ENCODE data around the gene NFASC.
A peak's percentile ranks its signal among the peaks of the same experiment; 100 is the strongest.

Gene NFASC

GRCh38 chr1:204828352-204828850 is 42.3 kb upstream of the NFASC start:
- Histone ChIP-seq H3K9ac (ENCODE audit: low read length) (no peak overlapping the region), H3K4me2 (ENCODE audit: low read length) (no peak overlapping the region), H3K36me3 (replicated peaks; ENCODE audit: low read depth, low read length) (no peaks in the 10 kb centered on the region), H3K9me3 (ENCODE audit: insufficient read depth, low read length) (no peaks in the 10 kb centered on the region), H2AFZ (ENCODE audit: low read depth, low read length) (no peak overlapping the region), H3K4me3 (ENCODE audit: low read length) (no peak overlapping the region), H3K4me1 (ENCODE audit: low read length) (peaks cover 24% of the 10 kb centered on the region), H3K27me3 (ENCODE audit: low read depth, low read length) (peaks cover 20% of the 10 kb centered on the region), H3K79me2 (ENCODE audit: low read length) (no peaks in the 10 kb centered on the region), H3K27ac (ENCODE audit: low read length) (no peak overlapping the region), H4K20me1 (ENCODE audit: insufficient read depth, low read length) (no peaks in the 10 kb centered on the region)
- TF ChIP-seq EZH2phosphoT487 (IDR thresholded peaks at IDR 0.05; ENCODE audit: low read depth), result no peak
- TF ChIP-seq, protein P1, sequence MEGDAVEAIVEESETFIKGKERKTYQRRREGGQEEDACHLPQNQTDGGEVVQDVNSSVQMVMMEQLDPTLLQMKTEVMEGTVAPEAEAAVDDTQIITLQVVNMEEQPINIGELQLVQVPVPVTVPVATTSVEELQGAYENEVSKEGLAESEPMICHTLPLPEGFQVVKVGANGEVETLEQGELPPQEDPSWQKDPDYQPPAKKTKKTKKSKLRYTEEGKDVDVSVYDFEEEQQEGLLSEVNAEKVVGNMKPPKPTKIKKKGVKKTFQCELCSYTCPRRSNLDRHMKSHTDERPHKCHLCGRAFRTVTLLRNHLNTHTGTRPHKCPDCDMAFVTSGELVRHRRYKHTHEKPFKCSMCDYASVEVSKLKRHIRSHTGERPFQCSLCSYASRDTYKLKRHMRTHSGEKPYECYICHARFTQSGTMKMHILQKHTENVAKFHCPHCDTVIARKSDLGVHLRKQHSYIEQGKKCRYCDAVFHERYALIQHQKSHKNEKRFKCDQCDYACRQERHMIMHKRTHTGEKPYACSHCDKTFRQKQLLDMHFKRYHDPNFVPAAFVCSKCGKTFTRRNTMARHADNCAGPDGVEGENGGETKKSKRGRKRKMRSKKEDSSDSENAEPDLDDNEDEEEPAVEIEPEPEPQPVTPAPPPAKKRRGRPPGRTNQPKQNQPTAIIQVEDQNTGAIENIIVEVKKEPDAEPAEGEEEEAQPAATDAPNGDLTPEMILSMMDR (IDR thresholded peaks at IDR 0.05; ENCODE audit: low read depth, low read length), result no peak

- Histone ChIP-seq H2AFZ (ENCODE audit: low read depth, low read length) (no peak overlapping the region), H3K27ac (ENCODE audit: low read length) (no peak overlapping the region), H3K9ac (ENCODE audit: low read length) (no peak overlapping the region), H3K27me3 (ENCODE audit: low read depth, low read length) (peaks cover 20% of the 10 kb centered on the region), H4K20me1 (ENCODE audit: insufficient read depth, low read length) (no peaks in the 10 kb centered on the region), H3K4me2 (ENCODE audit: low read length) (no peak overlapping the region), H3K4me1 (ENCODE audit: low read length) (peaks cover 24% of the 10 kb centered on the region), H3K36me3 (replicated peaks; ENCODE audit: low read depth, low read length) (no peaks in the 10 kb centered on the region), H3K9me3 (ENCODE audit: insufficient read depth, low read length) (no peaks in the 10 kb centered on the region), H3K79me2 (ENCODE audit: low read length) (no peaks in the 10 kb centered on the region), H3K4me3 (ENCODE audit: low read length) (no peak overlapping the region)
- TF ChIP-seq EZH2phosphoT487 (IDR thresholded peaks at IDR 0.05; ENCODE audit: low read depth), result no peak
- TF ChIP-seq, protein P1 (IDR thresholded peaks at IDR 0.05; ENCODE audit: low read depth, low read length), result no peak
Measured at GRCh38 chr1:204829133-204829825, 41.4 kb upstream of the NFASC start.

DNA sequence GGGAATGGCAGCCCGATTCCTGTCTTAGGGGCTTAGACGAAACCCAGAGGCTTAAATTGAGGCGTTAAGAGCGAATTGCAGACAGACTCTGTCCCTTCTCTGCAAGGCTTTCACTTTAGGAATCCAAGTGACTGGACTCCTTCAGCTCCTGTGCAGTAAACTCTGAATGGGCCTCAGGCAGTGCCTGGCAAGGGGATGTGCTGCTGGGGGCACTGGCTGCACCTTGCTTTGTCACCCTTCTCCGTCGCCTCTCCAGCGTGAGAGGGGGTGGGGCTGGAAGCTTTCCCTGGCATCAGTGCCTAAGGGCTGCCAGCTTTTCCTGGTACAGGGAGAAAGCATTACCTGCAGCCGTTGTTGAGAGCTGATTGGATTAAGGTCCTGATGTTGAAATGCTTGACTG is 39.9 kb upstream of the NFASC start:
- Histone ChIP-seq H3K27me3 (ENCODE audit: low read depth, low read length) (peaks cover 22% of the 10 kb centered on the region), H3K36me3 (replicated peaks; ENCODE audit: low read depth, low read length) (no peaks in the 10 kb centered on the region), H3K4me3 (ENCODE audit: low read length) (no peak overlapping the region), H3K27ac (ENCODE audit: low read length) (no peak overlapping the region), H3K9ac (ENCODE audit: low read length) (no peak overlapping the region), H2AFZ (ENCODE audit: low read depth, low read length) (no peak overlapping the region), H3K9me3 (ENCODE audit: insufficient read depth, low read length) (no peaks in the 10 kb centered on the region), H4K20me1 (ENCODE audit: insufficient read depth, low read length) (no peaks in the 10 kb centered on the region), H3K4me1 (ENCODE audit: low read length) (peaks cover 24% of the 10 kb centered on the region), H3K4me2 (ENCODE audit: low read length) (peak overlapping the region; percentile 58; the same call in 1 of the 2 replicates), H3K79me2 (ENCODE audit: low read length) (no peaks in the 10 kb centered on the region)
- no peak for TF ChIP-seq EZH2phosphoT487 (IDR thresholded peaks at IDR 0.05; ENCODE audit: low read depth)
- TF ChIP-seq, protein P1 (IDR thresholded peaks at IDR 0.05; ENCODE audit: low read depth, low read length), result no peak

GRCh38 chr1:204831186-204831585 is 39.5 kb upstream of the NFASC start:
- no peaks in the 10 kb centered on the region for H3K79me2 ChIP-seq (ENCODE audit: low read length)
- TF ChIP-seq, protein P1 (IDR thresholded peaks at IDR 0.05; ENCODE audit: low read depth, low read length), result no peak
- TF ChIP-seq EZH2phosphoT487 (IDR thresholded peaks at IDR 0.05; ENCODE audit: low read depth), result no peak
- peaks cover 27% of the 10 kb centered on the region for H3K4me1 ChIP-seq (ENCODE audit: low read length)
- no peak overlapping the region for H2AFZ ChIP-seq (ENCODE audit: low read depth, low read length)
- peak overlapping the region; percentile 58 for H3K4me2 ChIP-seq (ENCODE audit: low read length)
- no peak overlapping the region for H3K9ac ChIP-seq (ENCODE audit: low read length)
- H3K4me3 ChIP-seq (ENCODE audit: low read length), result 0 out of 2 replicates have a peak overlapping the region, but pooled peaks have one; percentile 14
- no peaks in the 10 kb centered on the region for H4K20me1 ChIP-seq (ENCODE audit: insufficient read depth, low read length)
- no peaks in the 10 kb centered on the region for H3K9me3 ChIP-seq (ENCODE audit: insufficient read depth, low read length)
- H3K27ac ChIP-seq (ENCODE audit: low read length), result no peak overlapping the region
- H3K36me3 ChIP-seq (replicated peaks; ENCODE audit: low read depth, low read length), result no peaks in the 10 kb centered on the region
- H3K27me3 ChIP-seq (ENCODE audit: low read depth, low read length), result peaks cover 21% of the 10 kb centered on the region
